ENCODE data around the gene TMF1. TPM values are rescaled to one million over a fixed set of nuclear protein-coding genes. Genes with fewer than 3 reads are reported as not detected.

TMF1 gene
- total and polyA plus RNA-seq, 10 donors = 7.5 to 43.4 (median 36.9) TPM

GRCh38 chr3:69005071-69005790 lies 46.9 kb downstream of the TMF1 start:
- Histone ChIP-seq H3K9me3 (no peaks in the 10 kb centered on the region), H3K4me3 (no peak overlapping the region), H3K36me3 (peaks cover 0 to 100% (median 43%) of the 10 kb centered on the region in 6 donors), H3K27ac (no peak overlapping the region), H3K27me3 (replicated peaks in 1 of 7) (no peaks in the 10 kb centered on the region), H3K4me1 (peaks cover 0 to 3% (median 0%) of the 10 kb centered on the region in 6 donors)
- 86 to 95% (median 93%) methylated on average over 6 of the region's 6 CpGs for WGBS, 5 donors
- intact Hi-C loops (cut with DNase I; ENCODE audit: low total_unique reads) = no loop called here
- TF ChIP-seq POLR2A (IDR thresholded peaks at IDR 0.05) = no peak
- TF ChIP-seq, protein P1, sequence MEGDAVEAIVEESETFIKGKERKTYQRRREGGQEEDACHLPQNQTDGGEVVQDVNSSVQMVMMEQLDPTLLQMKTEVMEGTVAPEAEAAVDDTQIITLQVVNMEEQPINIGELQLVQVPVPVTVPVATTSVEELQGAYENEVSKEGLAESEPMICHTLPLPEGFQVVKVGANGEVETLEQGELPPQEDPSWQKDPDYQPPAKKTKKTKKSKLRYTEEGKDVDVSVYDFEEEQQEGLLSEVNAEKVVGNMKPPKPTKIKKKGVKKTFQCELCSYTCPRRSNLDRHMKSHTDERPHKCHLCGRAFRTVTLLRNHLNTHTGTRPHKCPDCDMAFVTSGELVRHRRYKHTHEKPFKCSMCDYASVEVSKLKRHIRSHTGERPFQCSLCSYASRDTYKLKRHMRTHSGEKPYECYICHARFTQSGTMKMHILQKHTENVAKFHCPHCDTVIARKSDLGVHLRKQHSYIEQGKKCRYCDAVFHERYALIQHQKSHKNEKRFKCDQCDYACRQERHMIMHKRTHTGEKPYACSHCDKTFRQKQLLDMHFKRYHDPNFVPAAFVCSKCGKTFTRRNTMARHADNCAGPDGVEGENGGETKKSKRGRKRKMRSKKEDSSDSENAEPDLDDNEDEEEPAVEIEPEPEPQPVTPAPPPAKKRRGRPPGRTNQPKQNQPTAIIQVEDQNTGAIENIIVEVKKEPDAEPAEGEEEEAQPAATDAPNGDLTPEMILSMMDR (IDR thresholded peaks at IDR 0.05 in 8 of 11, conservative IDR thresholded peaks at IDR 0.05 in 3 of 11) = no peak
- TF ChIP-seq POLR2AphosphoS5 (IDR thresholded peaks at IDR 0.05) = no peak
- no peak for DNase-seq

DNA sequence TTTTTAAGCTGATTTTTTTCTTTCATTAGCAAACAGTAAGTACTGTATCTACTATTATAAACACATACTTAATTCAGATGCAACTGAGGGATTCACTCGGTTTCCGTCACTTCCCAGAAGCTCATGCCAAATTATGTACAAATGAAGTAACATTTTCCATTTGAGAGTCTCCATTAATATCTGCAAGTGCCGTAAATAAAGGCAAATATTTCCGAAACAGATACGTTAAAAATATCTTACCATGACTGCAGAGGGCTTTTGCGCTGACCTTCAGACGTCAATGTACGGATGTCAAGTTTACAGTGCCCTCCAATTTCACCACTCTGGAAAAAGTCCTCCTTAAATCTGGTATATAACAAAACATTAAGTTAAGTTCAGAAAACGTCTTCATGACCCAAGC lies 48.0 kb downstream of the TMF1 start:
- WGBS, 5 donors = 93 to 97% (median 96%) methylated on average over 9 of the region's 9 CpGs
- peaks cover 0 to 3% (median 0%) of the 10 kb centered on the region in 6 donors for H3K4me1 ChIP-seq
- TF ChIP-seq POLR2A (IDR thresholded peaks at IDR 0.05) (no peak), POLR2AphosphoS5 (IDR thresholded peaks at IDR 0.05) (no peak)
- TF ChIP-seq, protein P1 (IDR thresholded peaks at IDR 0.05 in 8 of 11, conservative IDR thresholded peaks at IDR 0.05 in 3 of 11) = no peak
- intact Hi-C loops (cut with DNase I; ENCODE audit: low total_unique reads) = no loop called here
- DNase-seq = no peak
- no peaks in the 10 kb centered on the region for H3K27me3 ChIP-seq (replicated peaks in 1 of 7)
- peaks cover 0 to 100% (median 49%) of the 10 kb centered on the region in 6 donors for H3K36me3 ChIP-seq
- H3K9me3 ChIP-seq = no peaks in the 10 kb centered on the region
- H3K4me3 ChIP-seq = no peak overlapping the region
- H3K27ac ChIP-seq = no peak overlapping the region

DNA sequence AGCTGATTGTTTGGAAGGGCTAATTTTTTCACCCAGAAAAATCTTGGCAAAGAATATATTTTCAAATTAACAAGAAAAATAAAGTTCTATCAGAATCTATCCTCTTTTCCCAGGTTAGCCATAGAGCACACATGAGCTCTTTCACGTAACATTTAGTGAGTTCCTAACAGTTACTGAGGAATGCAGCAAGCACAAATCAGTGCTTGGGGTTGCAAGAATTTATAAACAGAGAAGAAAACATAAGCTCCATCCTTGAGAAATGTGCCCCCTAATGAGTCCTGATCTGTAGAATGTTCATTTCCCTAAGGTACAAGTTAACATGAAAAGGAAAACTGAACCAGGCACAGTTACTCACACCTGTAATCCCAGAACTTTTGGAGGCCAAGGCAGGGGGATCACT lies 52.5 kb downstream of the TMF1 start:
- intact Hi-C loops (cut with DNase I; ENCODE audit: low total_unique reads) = no loop called here
- Histone ChIP-seq H3K27ac (no peak overlapping the region), H3K27me3 (replicated peaks in 1 of 7) (no peaks in the 10 kb centered on the region), H3K4me3 (no peak overlapping the region), H3K36me3 (peaks cover 0 to 97% (median 56%) of the 10 kb centered on the region in 6 donors), H3K4me1 (no peaks in the 10 kb centered on the region), H3K9me3 (no peaks in the 10 kb centered on the region)
- WGBS, 5 donors = 89 to 100% (median 94%) methylated on average over 1 of the region's 1 CpG
- no peak for DNase-seq
- TF ChIP-seq POLR2AphosphoS5 (IDR thresholded peaks at IDR 0.05) = no peak
- no peak for TF ChIP-seq POLR2A (IDR thresholded peaks at IDR 0.05)
- TF ChIP-seq, protein P1 (IDR thresholded peaks at IDR 0.05 in 8 of 11, conservative IDR thresholded peaks at IDR 0.05 in 3 of 11) = no peak

DNA sequence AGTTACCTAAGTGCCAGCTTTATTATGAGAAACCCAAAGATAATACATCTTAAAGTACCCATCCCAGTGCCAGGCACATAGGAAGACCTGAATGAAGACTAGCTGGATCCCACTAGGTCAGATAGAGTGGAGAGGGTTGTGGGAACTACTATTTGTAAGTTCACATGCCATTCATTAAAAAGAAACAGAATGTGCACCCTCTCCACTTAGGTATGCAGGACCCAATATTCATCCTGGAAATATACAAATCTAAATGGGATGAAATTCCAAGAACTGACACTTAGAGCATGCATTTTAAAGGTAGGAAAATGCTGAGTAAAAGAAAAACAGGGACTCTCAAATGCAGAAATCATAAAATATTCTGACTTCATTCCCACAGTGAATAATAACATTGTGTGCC lies 53.0 kb downstream of the TMF1 start:
- no peak for DNase-seq
- intact Hi-C loops (cut with DNase I; ENCODE audit: low total_unique reads) = no loop called here
- Histone ChIP-seq H3K27ac (no peak overlapping the region), H3K4me3 (no peak overlapping the region), H3K36me3 (peaks cover 0 to 97% (median 55%) of the 10 kb centered on the region in 6 donors), H3K9me3 (no peaks in the 10 kb centered on the region), H3K4me1 (no peaks in the 10 kb centered on the region), H3K27me3 (replicated peaks in 1 of 7) (no peaks in the 10 kb centered on the region)
- TF ChIP-seq POLR2AphosphoS5 (IDR thresholded peaks at IDR 0.05) (no peak), POLR2A (IDR thresholded peaks at IDR 0.05) (no peak)
- TF ChIP-seq, protein P1 (IDR thresholded peaks at IDR 0.05 in 8 of 11, conservative IDR thresholded peaks at IDR 0.05 in 3 of 11) = no peak
